OCI-LY3 (cell line): Measurements from ENCODE around the gene SETBP1.

ENCODE experiments used
- H2AFZ ChIP-seq: fragments of 200-600, 300-600 bp; shearing (Covaris generic); 2 replicates; pipeline ENCODE4 v1.6.0; 2014; ENCODE audit warnings: antibody characterized with exemption, low read depth, low read length
- H3K27ac ChIP-seq: fragments of 200-600, 300-600 bp; sonication (generic); 2 replicates; pipeline ENCODE4 v1.5.1; 2014; ENCODE audit warnings: mild to moderate bottlenecking, low read length, moderate library complexity, mixed read lengths
- H3K27me3 ChIP-seq: fragments of 200-600, 300-600 bp; sonication (generic); 2 replicates; pipeline ENCODE4 v1.6.1; 2014; ENCODE audit warnings: low read depth, low read length, mixed read lengths
- H3K36me3 ChIP-seq: fragments of 200-600, 300-600 bp; sonication (generic); replicated peaks from 2 replicates; pipeline ENCODE3; 2014; ENCODE audit warnings: low read depth, low read length, mixed read lengths
- H3K4me1 ChIP-seq: fragments of 300-600, 200-600 bp; sonication (generic); 2 replicates; pipeline ENCODE4 v1.6.1; 2014; ENCODE audit warnings: low read length, mixed read lengths
- H3K4me2 ChIP-seq: fragments of 200-600, 300-600 bp; sonication (generic); 2 replicates; pipeline ENCODE4 v1.6.1; 2014; ENCODE audit warnings: low read length, mixed read lengths
- H3K4me3 ChIP-seq: fragments of 300-600, 200-600 bp; sonication (generic); 2 replicates; pipeline ENCODE4 v1.5.1; 2014; ENCODE audit warnings: antibody characterized with exemption, mild to moderate bottlenecking, low read length, moderate library complexity
- H3K79me2 ChIP-seq: fragments of 300-600, 200-600 bp; shearing (Covaris generic); 2 replicates; pipeline ENCODE4 v1.6.1; 2014; ENCODE audit warnings: mild to moderate bottlenecking, low read length, mixed read lengths
- H3K9ac ChIP-seq: fragments of 300-600, 200-600 bp; shearing (Covaris generic); 2 replicates; pipeline ENCODE4 v1.6.0; 2014; ENCODE audit warnings: mild to moderate bottlenecking, low read length, moderate library complexity
- H3K9me3 ChIP-seq: fragments of 200-600, 300-600 bp; shearing (Covaris generic); 2 replicates; pipeline ENCODE4 v1.6.1; 2014; ENCODE audit warnings: low read length, mixed read lengths; ENCODE audit not compliant: insufficient read depth
- H4K20me1 ChIP-seq: fragments of 200-600, 300-600 bp; sonication (generic); 2 replicates; pipeline ENCODE4 v1.6.1; 2016; ENCODE audit warnings: low read length, mixed read lengths; ENCODE audit not compliant: insufficient read depth
- EZH2phosphoT487 ChIP-seq: fragments of 200-600 bp; shearing (Covaris generic); IDR thresholded peaks from 2 replicates; pipeline ENCODE4 v1.6.1; 2018; ENCODE audit warnings: antibody characterized with exemption, mixed run types, low read depth
- TF ChIP-seq, protein P1 (sequence below): fragments of 200-600, 300-600 bp; sonication (generic); IDR thresholded peaks from 2 replicates; pipeline ENCODE4 v1.5.1; 2014; ENCODE audit warnings: antibody characterized with exemption, low read length, low read depth

SETBP1 gene

DNA sequence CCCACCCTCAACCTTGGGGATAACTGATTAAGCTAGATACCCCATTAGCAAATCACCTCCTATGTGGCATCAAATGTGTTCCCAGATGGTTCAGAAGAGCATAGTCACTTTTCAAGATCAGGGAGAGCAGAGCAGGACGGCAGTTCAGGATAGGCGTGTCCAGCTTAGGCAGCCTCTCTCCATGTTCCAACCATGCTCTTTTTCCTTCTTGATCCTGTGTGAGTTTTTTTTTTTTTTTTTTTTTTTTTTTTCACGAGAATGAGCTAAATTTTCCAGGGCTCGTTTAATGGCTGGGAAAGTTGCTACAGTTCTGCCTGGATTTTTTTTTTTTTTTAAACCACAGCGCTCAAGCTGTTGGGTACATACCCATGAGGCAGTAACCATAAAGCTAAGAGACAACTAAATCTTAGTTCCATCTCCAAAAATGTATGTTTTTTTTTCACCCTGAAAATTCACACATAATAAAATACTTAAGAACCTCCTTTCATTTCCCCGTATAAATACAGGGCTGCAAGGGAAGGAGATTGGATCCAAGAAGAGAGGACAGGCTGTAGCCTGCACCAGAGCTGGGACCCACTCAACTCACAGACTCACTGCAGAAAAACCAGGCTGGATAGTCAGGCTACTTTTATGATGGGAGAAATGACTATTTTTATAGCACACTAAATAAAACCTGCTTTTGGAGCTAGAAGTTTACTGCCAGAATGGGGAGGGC is 244.3 kb downstream of the SETBP1 start:
- Histone ChIP-seq H3K27me3 (no peaks in the 10 kb centered on the region), H2AFZ (no peak overlapping the region), H3K4me1 (no peaks in the 10 kb centered on the region)

DNA sequence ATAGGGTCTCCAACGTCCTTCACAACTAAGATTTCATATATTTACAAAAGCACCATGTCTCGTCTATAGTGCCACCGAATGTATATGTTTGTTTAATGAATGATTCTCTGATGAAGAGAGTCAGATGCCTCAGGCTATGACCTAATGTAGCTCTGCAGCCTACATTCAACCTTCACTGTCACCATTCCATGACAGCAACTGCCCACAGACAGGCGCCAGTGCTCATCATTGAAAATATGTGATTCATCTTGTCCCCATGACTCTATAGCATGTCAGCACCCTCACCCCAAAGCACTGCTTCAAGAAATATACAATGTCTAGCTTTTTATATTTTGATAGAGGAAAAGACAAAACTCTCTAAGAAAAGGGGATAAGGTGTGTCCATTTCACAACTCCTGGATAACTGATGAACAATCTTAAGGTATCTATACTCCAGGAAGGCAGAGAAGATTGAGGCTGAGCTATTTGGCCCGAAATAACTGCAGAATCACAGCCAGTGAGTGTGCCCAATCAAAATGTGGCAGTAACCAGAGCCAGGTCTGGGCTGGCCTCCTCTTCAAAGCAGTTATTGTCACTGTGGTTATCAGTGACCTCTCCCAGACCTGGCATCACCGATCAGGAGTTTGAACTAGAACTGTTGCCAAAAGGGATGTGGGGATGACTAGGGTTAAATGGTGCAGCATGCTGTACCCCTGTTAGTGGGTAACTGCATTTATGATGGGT is 246.6 kb downstream of the SETBP1 start:
- Histone ChIP-seq H3K4me3 (no peak overlapping the region), H3K4me1 (no peaks in the 10 kb centered on the region), H3K9ac (no peak overlapping the region), H4K20me1 (no peaks in the 10 kb centered on the region), H3K79me2 (no peaks in the 10 kb centered on the region), H2AFZ (no peak overlapping the region), H3K27me3 (no peaks in the 10 kb centered on the region), H3K27ac (no peak overlapping the region), H3K9me3 (no peaks in the 10 kb centered on the region), H3K36me3 (no peaks in the 10 kb centered on the region), H3K4me2 (no peak overlapping the region)
- no peak for TF ChIP-seq EZH2phosphoT487
- TF ChIP-seq, protein P1, sequence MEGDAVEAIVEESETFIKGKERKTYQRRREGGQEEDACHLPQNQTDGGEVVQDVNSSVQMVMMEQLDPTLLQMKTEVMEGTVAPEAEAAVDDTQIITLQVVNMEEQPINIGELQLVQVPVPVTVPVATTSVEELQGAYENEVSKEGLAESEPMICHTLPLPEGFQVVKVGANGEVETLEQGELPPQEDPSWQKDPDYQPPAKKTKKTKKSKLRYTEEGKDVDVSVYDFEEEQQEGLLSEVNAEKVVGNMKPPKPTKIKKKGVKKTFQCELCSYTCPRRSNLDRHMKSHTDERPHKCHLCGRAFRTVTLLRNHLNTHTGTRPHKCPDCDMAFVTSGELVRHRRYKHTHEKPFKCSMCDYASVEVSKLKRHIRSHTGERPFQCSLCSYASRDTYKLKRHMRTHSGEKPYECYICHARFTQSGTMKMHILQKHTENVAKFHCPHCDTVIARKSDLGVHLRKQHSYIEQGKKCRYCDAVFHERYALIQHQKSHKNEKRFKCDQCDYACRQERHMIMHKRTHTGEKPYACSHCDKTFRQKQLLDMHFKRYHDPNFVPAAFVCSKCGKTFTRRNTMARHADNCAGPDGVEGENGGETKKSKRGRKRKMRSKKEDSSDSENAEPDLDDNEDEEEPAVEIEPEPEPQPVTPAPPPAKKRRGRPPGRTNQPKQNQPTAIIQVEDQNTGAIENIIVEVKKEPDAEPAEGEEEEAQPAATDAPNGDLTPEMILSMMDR = no peak

More for the DNA sequence above, 244.3 kb downstream of the SETBP1 start:
- H3K36me3 ChIP-seq = no peaks in the 10 kb centered on the region
- no peaks in the 10 kb centered on the region for H4K20me1 ChIP-seq
- TF ChIP-seq, protein P1 = no peak
- no peak for TF ChIP-seq EZH2phosphoT487
- no peaks in the 10 kb centered on the region for H3K79me2 ChIP-seq
- no peak overlapping the region for H3K27ac ChIP-seq
- no peak overlapping the region for H3K4me3 ChIP-seq
- no peak overlapping the region for H3K4me2 ChIP-seq
- H3K9me3 ChIP-seq = no peaks in the 10 kb centered on the region
- H3K9ac ChIP-seq = no peak overlapping the region

DNA sequence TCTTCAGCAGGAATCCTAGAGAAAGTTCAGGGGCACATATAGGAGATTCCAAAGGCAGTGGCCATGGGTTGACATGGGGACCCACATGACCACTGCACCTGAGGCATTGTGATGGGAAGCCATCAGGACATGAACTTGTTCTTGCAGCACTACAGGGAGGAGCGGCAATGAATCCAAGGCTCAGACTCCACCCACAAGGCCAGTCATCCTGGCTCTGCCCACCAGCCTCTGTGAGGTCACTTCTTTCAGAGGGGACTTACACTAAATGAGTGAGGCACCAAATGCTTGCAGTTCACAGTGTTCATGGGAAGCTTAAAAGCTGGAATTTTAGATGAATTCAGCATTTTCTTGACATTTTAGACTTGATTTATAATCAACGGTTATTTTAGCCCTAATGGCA is 254.2 kb downstream of the SETBP1 start:
- Histone ChIP-seq H3K27me3 (no peaks in the 10 kb centered on the region), H4K20me1 (no peaks in the 10 kb centered on the region; the same call in 1 of the 2 replicates), H3K27ac (no peak overlapping the region), H3K4me1 (no peaks in the 10 kb centered on the region), H3K9ac (no peak overlapping the region), H3K36me3 (no peaks in the 10 kb centered on the region), H3K9me3 (no peaks in the 10 kb centered on the region), H3K4me2 (no peak overlapping the region), H3K4me3 (no peak overlapping the region), H2AFZ (no peak overlapping the region), H3K79me2 (no peaks in the 10 kb centered on the region)
- TF ChIP-seq EZH2phosphoT487 = no peak
- TF ChIP-seq, protein P1 = no peak

DNA sequence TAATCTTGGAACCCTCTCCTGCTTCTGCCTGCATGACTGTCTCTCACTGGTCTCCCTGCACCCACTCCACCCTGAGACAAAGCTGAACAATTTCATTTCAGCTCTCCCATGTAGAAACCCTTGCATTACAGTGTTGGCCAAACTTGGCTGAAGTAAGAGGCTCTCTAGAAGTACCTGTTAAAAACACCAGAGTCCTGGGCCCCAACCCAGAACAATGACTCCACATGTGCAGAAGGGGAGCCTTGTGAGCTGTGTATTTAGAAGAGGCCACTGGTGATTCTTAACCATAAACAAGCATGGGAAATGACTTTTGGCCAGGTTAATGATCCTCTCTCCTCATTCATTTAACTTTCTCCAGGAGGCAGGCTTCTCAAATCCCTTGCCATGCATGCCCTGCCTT is 254.8 kb downstream of the SETBP1 start:
- H3K27ac ChIP-seq = no peak overlapping the region
- H3K27me3 ChIP-seq = no peaks in the 10 kb centered on the region
- H3K4me2 ChIP-seq = no peak overlapping the region
- no peak overlapping the region for H3K4me3 ChIP-seq
- no peaks in the 10 kb centered on the region for H3K4me1 ChIP-seq
- no peaks in the 10 kb centered on the region for H3K9me3 ChIP-seq
- TF ChIP-seq, protein P1 = no peak
- TF ChIP-seq EZH2phosphoT487 = no peak
- H2AFZ ChIP-seq = no peak overlapping the region
- no peaks in the 10 kb centered on the region; the same call in 1 of the 2 replicates for H4K20me1 ChIP-seq
- no peaks in the 10 kb centered on the region for H3K79me2 ChIP-seq
- no peaks in the 10 kb centered on the region for H3K36me3 ChIP-seq
- H3K9ac ChIP-seq = no peak overlapping the region
